Choroid plexus epithelial cell (primary cell): Measurements from ENCODE around the gene BANP.

Experiments
- DNase-seq: peaks from one replicate; pipeline ENCODE4 v3.0.0-alpha.2; 2010; ENCODE audit warnings: low read depth
- H3K4me3 ChIP-seq: 2 replicates; pipeline ENCODE4 v1.5.1; 2011; ENCODE audit warnings: low read depth, mild to moderate bottlenecking, control low read depth, low read length, moderate library complexity
- CTCF ChIP-seq: conservative IDR thresholded peaks from 2 replicates; pipeline ENCODE4 v1.5.1; 2011; ENCODE audit warnings: low read depth, mild to moderate bottlenecking, control low read depth, inconsistent platforms, low read length, moderate library complexity

The BANP gene

GRCh38 chr16:87917503-87917902, 33.7 kb upstream of the BANP start:
- DNase-seq, result no peak
- no peak for TF ChIP-seq CTCF
- no peak overlapping the region for H3K4me3 ChIP-seq

GRCh38 chr16:87918338-87918737, 32.9 kb upstream of the BANP start:
- no peak for TF ChIP-seq CTCF
- DNase-seq, result no peak
- no peak overlapping the region for H3K4me3 ChIP-seq

DNA sequence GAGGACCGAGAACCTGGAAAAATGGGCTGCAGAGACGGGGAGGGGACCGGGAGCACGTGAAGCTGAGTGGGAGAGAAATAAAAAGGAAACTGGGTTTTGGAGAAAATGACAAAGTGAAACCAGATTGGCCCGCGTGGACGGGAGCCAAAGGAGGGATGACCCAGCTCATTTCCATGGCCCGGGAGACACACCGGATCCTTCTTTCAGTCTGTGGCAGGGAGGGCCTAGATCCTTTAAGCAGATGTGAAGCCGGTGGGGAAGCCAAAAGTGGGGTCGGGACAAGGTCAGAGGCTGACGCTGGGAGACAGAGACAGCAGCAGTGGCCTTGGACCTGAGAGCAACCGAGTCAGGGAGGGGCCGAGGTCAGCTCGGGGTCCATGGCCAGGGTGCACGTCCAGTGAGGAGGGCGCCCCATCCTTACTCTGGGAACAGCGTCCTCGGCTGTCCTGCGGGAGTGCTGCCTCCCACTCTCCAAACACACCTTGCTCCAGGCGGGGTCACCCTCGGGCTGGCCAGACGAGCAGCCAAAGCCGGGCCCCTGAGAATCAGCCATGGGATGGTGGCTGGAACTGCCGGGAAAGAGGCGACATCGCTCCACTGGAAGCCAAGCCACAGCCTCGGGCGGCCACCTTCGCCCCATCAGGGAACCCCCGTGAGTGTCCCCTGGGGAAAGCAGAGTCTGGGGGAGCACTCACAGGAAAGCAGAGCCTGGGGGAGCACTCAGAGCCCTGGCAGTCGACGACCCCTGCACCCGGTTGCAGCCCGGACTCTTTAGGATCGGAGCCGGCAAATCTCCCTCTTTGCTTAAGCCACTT, 32.2 kb upstream of the BANP start:
- no peak for TF ChIP-seq CTCF
- DNase-seq, result no peak
- no peak overlapping the region for H3K4me3 ChIP-seq

DNA sequence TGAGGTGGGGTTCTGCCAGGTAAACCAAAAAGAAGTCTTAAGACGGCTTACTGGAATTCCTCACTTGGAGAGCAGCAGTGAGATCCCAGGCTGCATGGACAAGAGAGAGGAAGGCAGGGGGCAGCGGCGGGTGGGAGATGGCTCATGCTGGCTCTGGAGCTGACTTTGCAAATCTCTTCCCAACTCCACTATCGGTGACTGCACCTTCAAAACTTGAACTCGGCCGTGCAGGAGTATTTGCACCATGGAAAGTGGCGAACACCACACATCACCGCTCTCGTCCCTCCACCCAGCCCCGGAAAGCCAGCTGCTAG, 31.6 kb upstream of the BANP start:
- no peak for TF ChIP-seq CTCF
- DNase-seq, result no peak
- no peak overlapping the region for H3K4me3 ChIP-seq

GRCh38 chr16:87921236-87921773, 29.9 kb upstream of the BANP start:
- H3K4me3 ChIP-seq, result no peak overlapping the region
- TF ChIP-seq CTCF, result no peak
- DNase-seq, result no peak

DNA sequence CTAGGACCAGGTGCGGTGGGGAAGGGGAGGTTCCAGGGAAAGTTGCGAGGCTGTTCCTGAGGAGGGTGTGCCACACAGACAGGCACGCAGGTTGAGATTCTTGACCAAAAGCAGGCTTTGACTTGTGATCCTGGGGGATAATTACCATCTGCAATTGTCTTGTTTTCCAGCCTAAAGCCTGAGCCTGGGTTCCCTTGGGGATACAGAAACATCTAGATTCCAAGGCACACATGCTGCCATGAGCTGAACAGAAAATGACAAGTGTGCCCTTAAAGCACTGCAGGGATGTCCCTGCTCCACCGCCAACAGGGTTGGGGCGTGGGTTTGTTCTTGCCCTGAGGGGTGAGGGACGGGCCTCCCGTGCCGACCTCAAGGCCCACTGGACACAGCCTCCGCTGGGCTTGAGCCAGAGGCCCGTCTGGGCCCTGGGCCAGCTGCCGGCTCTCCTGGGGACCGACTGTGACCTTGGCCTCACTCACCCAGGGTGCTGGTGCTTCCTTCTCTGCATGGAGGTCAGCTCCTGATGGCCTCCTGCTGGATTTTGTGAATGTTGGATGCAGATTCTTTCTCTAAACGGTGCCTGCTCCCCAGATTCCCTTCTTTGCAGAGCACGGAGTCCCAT, 28.9 kb upstream of the BANP start:
- no peak overlapping the region for H3K4me3 ChIP-seq
- no peak for TF ChIP-seq CTCF
- DNase-seq, result peak; percentile 38
